Measurements from ENCODE around the gene SND1.

The SND1 gene

GRCh38 chr7:127776776-127777386 is 124.9 kb downstream of the SND1 start:
- Histone ChIP-seq H3K4me3 (ENCODE audit: low read depth in 1 of 2, low read length in 2 of 2) (no peak overlapping the region), H3K9me3 (ENCODE audit: control insufficient read depth in 1 of 2, low read length in 2 of 2) (no peaks in the 10 kb centered on the region), H3K36me3 (ENCODE audit: control insufficient read depth in 1 of 2, insufficient read depth in 2 of 2, low read length in 2 of 2) (peaks cover 0 to 4% of the 10 kb centered on the region in 2 donors), H3K27ac (ENCODE audit: low read depth, low read length) (no peak overlapping the region), H3K4me1 (ENCODE audit: control insufficient read depth in 1 of 2, insufficient read depth in 2 of 2, low read length in 2 of 2) (no peaks in the 10 kb centered on the region), H3K9ac (ENCODE audit: low read depth in 1 of 2, low read length in 2 of 2) (no peak overlapping the region), H3K27me3 (ENCODE audit: control insufficient read depth in 1 of 2, insufficient read depth in 2 of 2, low read length in 2 of 2) (no peaks in the 10 kb centered on the region)

DNA sequence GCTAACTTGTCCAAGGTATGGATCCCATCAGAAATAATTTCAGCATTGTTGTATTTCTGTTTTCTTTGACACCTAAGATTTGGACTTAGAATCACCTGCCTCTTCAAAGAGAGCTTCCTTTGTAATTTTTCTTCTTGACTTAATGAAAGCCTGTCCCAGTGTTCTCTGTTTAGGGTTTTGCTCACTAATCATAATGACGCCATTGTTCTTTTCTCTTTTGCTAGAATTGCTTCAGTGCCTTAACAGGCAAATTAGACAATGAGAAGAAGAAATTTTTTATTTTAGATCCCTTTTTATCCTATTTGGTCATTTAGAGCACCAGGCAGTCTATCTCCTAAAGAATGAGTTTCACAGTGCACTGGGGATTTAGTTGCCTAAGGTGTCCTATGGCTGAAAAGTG is 128.5 kb downstream of the SND1 start:
- Histone ChIP-seq H3K9ac (ENCODE audit: low read depth in 1 of 2, low read length in 2 of 2) (no peak overlapping the region), H3K9me3 (ENCODE audit: control insufficient read depth in 1 of 2, low read length in 2 of 2) (no peaks in the 10 kb centered on the region), H3K36me3 (ENCODE audit: control insufficient read depth in 1 of 2, insufficient read depth in 2 of 2, low read length in 2 of 2) (no peaks in the 10 kb centered on the region), H3K4me1 (ENCODE audit: control insufficient read depth in 1 of 2, insufficient read depth in 2 of 2, low read length in 2 of 2) (peaks cover 9 to 11% of the 10 kb centered on the region in 2 donors), H3K4me3 (ENCODE audit: low read depth in 1 of 2, low read length in 2 of 2) (no peak overlapping the region), H3K27me3 (ENCODE audit: control insufficient read depth in 1 of 2, insufficient read depth in 2 of 2, low read length in 2 of 2) (no peaks in the 10 kb centered on the region), H3K27ac (ENCODE audit: low read depth, low read length) (no peak overlapping the region)

DNA sequence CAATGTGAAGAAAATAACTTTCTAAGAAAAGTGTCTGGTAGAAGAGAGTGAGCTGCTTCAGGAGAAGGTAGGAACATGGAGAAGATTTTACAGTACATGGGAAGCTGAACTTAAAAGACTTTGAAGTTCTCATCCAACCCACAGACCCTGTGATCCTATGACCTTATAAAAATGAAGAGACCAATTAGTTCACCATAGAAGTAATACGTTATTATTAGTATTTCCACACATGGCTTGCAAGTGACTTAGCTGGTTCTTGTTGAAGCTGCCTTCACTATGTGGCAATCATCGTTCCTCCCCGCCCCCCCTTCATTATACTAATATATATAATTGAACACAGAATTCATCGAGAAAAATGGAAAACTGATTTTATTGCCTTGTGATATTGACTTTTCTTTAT is 129.1 kb downstream of the SND1 start:
- peaks cover 9 to 11% of the 10 kb centered on the region in 2 donors for H3K4me1 ChIP-seq (ENCODE audit: control insufficient read depth in 1 of 2, insufficient read depth in 2 of 2, low read length in 2 of 2)
- H3K9ac ChIP-seq (ENCODE audit: low read depth in 1 of 2, low read length in 2 of 2): no peak overlapping the region

GRCh38 chr7:127782075-127782474 is 130.1 kb downstream of the SND1 start:
- no peak overlapping the region for H3K27ac ChIP-seq (ENCODE audit: low read depth, low read length)

More for the DNA sequence above, 129.1 kb downstream of the SND1 start:
- Histone ChIP-seq H3K27me3 (ENCODE audit: control insufficient read depth in 1 of 2, insufficient read depth in 2 of 2, low read length in 2 of 2) (no peaks in the 10 kb centered on the region), H3K36me3 (ENCODE audit: control insufficient read depth in 1 of 2, insufficient read depth in 2 of 2, low read length in 2 of 2) (no peaks in the 10 kb centered on the region), H3K27ac (ENCODE audit: low read depth, low read length) (no peak overlapping the region), H3K9me3 (ENCODE audit: control insufficient read depth in 1 of 2, low read length in 2 of 2) (no peaks in the 10 kb centered on the region), H3K4me3 (ENCODE audit: low read depth in 1 of 2, low read length in 2 of 2) (no peak overlapping the region)

GRCh38 chr7:127782654-127783559 is 130.9 kb downstream of the SND1 start:
- no peak overlapping the region for H3K27ac ChIP-seq (ENCODE audit: low read depth, low read length)
- H3K27me3 ChIP-seq (ENCODE audit: control insufficient read depth in 1 of 2, insufficient read depth in 2 of 2, low read length in 2 of 2): no peaks in the 10 kb centered on the region
- H3K36me3 ChIP-seq (ENCODE audit: control insufficient read depth in 1 of 2, insufficient read depth in 2 of 2, low read length in 2 of 2): no peaks in the 10 kb centered on the region
- peaks cover 9 to 17% of the 10 kb centered on the region in 2 donors for H3K4me1 ChIP-seq (ENCODE audit: control insufficient read depth in 1 of 2, insufficient read depth in 2 of 2, low read length in 2 of 2)
- no peaks in the 10 kb centered on the region for H3K9me3 ChIP-seq (ENCODE audit: control insufficient read depth in 1 of 2, low read length in 2 of 2)
- H3K9ac ChIP-seq (ENCODE audit: low read depth in 1 of 2, low read length in 2 of 2): no peak overlapping the region
- no peak overlapping the region for H3K4me3 ChIP-seq (ENCODE audit: low read depth in 1 of 2, low read length in 2 of 2)

More at GRCh38 chr7:127782075-127782474, 130.1 kb downstream of the SND1 start:
- Histone ChIP-seq H3K4me1 (ENCODE audit: control insufficient read depth in 1 of 2, insufficient read depth in 2 of 2, low read length in 2 of 2) (peaks cover 9 to 13% of the 10 kb centered on the region in 2 donors), H3K36me3 (ENCODE audit: control insufficient read depth in 1 of 2, insufficient read depth in 2 of 2, low read length in 2 of 2) (no peaks in the 10 kb centered on the region), H3K27me3 (ENCODE audit: control insufficient read depth in 1 of 2, insufficient read depth in 2 of 2, low read length in 2 of 2) (no peaks in the 10 kb centered on the region), H3K9me3 (ENCODE audit: control insufficient read depth in 1 of 2, low read length in 2 of 2) (no peaks in the 10 kb centered on the region), H3K4me3 (ENCODE audit: low read depth in 1 of 2, low read length in 2 of 2) (no peak overlapping the region), H3K9ac (ENCODE audit: low read depth in 1 of 2, low read length in 2 of 2) (no peak overlapping the region)

GRCh38 chr7:127786184-127786583 is 134.2 kb downstream of the SND1 start:
- Histone ChIP-seq H3K4me1 (ENCODE audit: control insufficient read depth in 1 of 2, insufficient read depth in 2 of 2, low read length in 2 of 2) (peaks cover 9 to 17% of the 10 kb centered on the region in 2 donors), H3K27me3 (ENCODE audit: control insufficient read depth in 1 of 2, insufficient read depth in 2 of 2, low read length in 2 of 2) (no peaks in the 10 kb centered on the region), H3K9me3 (ENCODE audit: control insufficient read depth in 1 of 2, low read length in 2 of 2) (no peaks in the 10 kb centered on the region), H3K4me3 (ENCODE audit: low read depth in 1 of 2, low read length in 2 of 2) (no peak overlapping the region), H3K27ac (ENCODE audit: low read depth, low read length) (no peak overlapping the region), H3K36me3 (ENCODE audit: control insufficient read depth in 1 of 2, insufficient read depth in 2 of 2, low read length in 2 of 2) (no peaks in the 10 kb centered on the region), H3K9ac (ENCODE audit: low read depth in 1 of 2, low read length in 2 of 2) (no peak overlapping the region)

DNA sequence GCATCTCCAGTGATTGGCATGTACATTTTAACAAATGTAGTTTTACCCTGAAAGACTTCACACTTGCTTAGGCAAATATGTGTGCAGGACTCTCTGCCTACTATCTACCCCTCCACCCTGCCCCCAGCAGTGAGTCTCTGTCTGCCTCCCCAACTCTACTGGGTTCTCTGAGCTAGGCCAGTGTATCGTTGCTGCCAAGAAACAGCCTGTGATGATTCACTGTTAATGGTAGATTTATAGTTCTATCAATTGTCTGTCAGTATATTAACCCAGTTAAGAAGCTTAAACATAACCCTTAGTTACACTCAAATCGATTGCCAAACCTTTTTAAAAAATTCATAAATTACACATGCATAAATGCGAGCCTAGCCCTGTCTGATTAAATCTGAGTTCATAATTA is 137.0 kb downstream of the SND1 start:
- Histone ChIP-seq H3K27ac (ENCODE audit: low read depth, low read length) (no peak overlapping the region), H3K4me1 (ENCODE audit: control insufficient read depth in 1 of 2, insufficient read depth in 2 of 2, low read length in 2 of 2) (peaks cover 0 to 8% of the 10 kb centered on the region in 2 donors), H3K9ac (ENCODE audit: low read depth in 1 of 2, low read length in 2 of 2) (no peak overlapping the region), H3K36me3 (ENCODE audit: control insufficient read depth in 1 of 2, insufficient read depth in 2 of 2, low read length in 2 of 2) (no peaks in the 10 kb centered on the region), H3K4me3 (ENCODE audit: low read depth in 1 of 2, low read length in 2 of 2) (no peak overlapping the region), H3K27me3 (ENCODE audit: control insufficient read depth in 1 of 2, insufficient read depth in 2 of 2, low read length in 2 of 2) (no peaks in the 10 kb centered on the region), H3K9me3 (ENCODE audit: control insufficient read depth in 1 of 2, low read length in 2 of 2) (no peaks in the 10 kb centered on the region)

- Histone ChIP-seq H3K9ac (ENCODE audit: low read depth in 1 of 2, low read length in 2 of 2) (no peak overlapping the region), H3K27ac (ENCODE audit: low read depth, low read length) (no peak overlapping the region), H3K4me1 (ENCODE audit: control insufficient read depth in 1 of 2, insufficient read depth in 2 of 2, low read length in 2 of 2) (peaks cover 0 to 6% of the 10 kb centered on the region in 2 donors), H3K4me3 (ENCODE audit: low read depth in 1 of 2, low read length in 2 of 2) (no peak overlapping the region), H3K36me3 (ENCODE audit: control insufficient read depth in 1 of 2, insufficient read depth in 2 of 2, low read length in 2 of 2) (no peaks in the 10 kb centered on the region), H3K27me3 (ENCODE audit: control insufficient read depth in 1 of 2, insufficient read depth in 2 of 2, low read length in 2 of 2) (no peaks in the 10 kb centered on the region), H3K9me3 (ENCODE audit: control insufficient read depth in 1 of 2, low read length in 2 of 2) (no peaks in the 10 kb centered on the region)
Observed at GRCh38 chr7:127791446-127792189, 139.6 kb downstream of the SND1 start.

DNA sequence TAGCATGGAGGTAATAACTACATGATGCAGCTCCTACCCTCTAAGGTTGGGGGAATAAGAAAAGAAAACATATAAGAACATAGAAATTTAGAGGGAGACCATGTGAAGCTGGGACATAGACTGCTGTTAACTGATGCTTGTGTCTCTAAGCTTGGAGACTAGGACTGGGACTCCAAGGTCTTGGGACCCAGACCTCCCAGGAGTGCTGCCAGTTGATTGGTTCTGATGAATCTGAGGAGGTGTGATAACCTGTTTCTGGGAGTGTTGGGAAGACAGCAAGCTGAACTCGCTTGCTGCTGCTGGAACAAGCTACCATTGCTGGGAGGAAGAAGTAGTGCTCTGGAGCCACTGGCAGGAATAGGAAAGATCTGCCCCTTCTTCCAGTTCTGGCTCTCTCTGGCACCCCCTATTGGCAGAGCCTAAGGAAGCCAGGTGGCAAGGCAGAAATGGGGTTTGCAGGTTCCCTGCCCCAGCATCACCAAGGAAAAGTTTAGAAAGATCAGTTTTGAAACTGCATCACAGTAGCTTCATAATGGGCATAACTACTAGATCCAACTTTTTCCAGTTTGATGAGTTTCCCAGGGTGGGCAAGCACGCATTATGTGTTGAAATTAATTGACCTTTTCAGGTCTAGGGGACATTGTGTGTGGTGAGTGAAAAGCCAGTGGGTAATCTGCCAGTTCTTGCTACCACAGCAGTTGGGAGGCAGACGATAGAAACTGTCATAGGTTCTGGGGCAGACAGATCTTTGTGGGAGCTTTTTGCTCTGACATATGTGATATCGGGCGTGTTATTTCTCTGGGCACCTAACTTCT is 140.7 kb downstream of the SND1 start:
- Histone ChIP-seq H3K4me1 (ENCODE audit: control insufficient read depth in 1 of 2, insufficient read depth in 2 of 2, low read length in 2 of 2) (no peaks in the 10 kb centered on the region), H3K9ac (ENCODE audit: low read depth in 1 of 2, low read length in 2 of 2) (no peak overlapping the region), H3K36me3 (ENCODE audit: control insufficient read depth in 1 of 2, insufficient read depth in 2 of 2, low read length in 2 of 2) (no peaks in the 10 kb centered on the region), H3K27me3 (ENCODE audit: control insufficient read depth in 1 of 2, insufficient read depth in 2 of 2, low read length in 2 of 2) (no peaks in the 10 kb centered on the region), H3K4me3 (ENCODE audit: low read depth in 1 of 2, low read length in 2 of 2) (no peak overlapping the region), H3K27ac (ENCODE audit: low read depth, low read length) (no peak overlapping the region), H3K9me3 (ENCODE audit: control insufficient read depth in 1 of 2, low read length in 2 of 2) (no peaks in the 10 kb centered on the region)

All from duodenal mucosa (tissue), 2 donors.